Endothelial cell of umbilical vein (primary cell): ENCODE data around the gene RIF1. TPM values are rescaled to one million over a fixed set of nuclear protein-coding genes. Genes with fewer than 3 reads are reported as not detected.
A peak's percentile ranks its signal among the peaks of the same experiment; 100 is the strongest.

Source experiments
- BruUV-seq: library from RNA; stranded (reverse); fragments of 400-500 nt; replicated peaks from 2 replicates; lab custom pipeline; 2021; lab: Mats Ljungman, UMichigan
- CTCF ChIA-PET: fragments of 300-600, 350-600 bp; sonication (Branson Sonifier 250); formaldehyde crosslinking; loops from one replicate; lab custom pipeline; 2021; ENCODE audit warnings: antibody characterized with exemption, inconsistent platforms; lab: Charles Lee
- POLR2A ChIA-PET: fragments of 300-600, 350-600 bp; sonication (Branson Sonifier 250); formaldehyde crosslinking; loops from one replicate; lab custom pipeline; 2021; ENCODE audit warnings: antibody characterized with exemption, inconsistent platforms; lab: Charles Lee
- DNase-seq: peaks from one replicate; pipeline ENCODE4 v3.0.0-alpha.2; 2011; ENCODE audit warnings: low read depth, low spot score
- FAIRE-seq: peaks from 2 replicates; lab custom pipeline; 2011; peaks lifted over from hg19 to GRCh38; lab: Jason Lieb, UNC
- H2AFZ ChIP-seq: 2 replicates; pipeline ENCODE4 v1.6.0; 2012; ENCODE audit warnings: low read depth, low read length, control low read depth, inconsistent platforms
- H3K27ac ChIP-seq: 2 replicates; pipeline ENCODE4 v1.5.1; 2011; ENCODE audit warnings: low read depth, mild to moderate bottlenecking, control low read depth, low read length, moderate library complexity; ENCODE audit not compliant: insufficient read depth
- H3K27me3 ChIP-seq, 2 experiments: 2 replicates each; pipeline versions ENCODE4 v1.6.0 to v1.6.1; 2011; ENCODE audit warnings: low read length in 2 of 2, mixed read lengths in 1 of 2; ENCODE audit not compliant: control insufficient read depth in 2 of 2, insufficient read depth in 2 of 2
- H3K36me3 ChIP-seq, 2 experiments: 2 replicates in 1 of 2; 3 replicates in 1 of 2; pipeline ENCODE4 v1.5.1; 2011; ENCODE audit warnings: low read length in 2 of 2, mild to moderate bottlenecking in 1 of 2, moderate library complexity in 1 of 2; ENCODE audit not compliant: control insufficient read depth in 2 of 2, insufficient read depth in 2 of 2; ENCODE audit errors: extremely low read depth in 1 of 2
- H3K4me1 ChIP-seq: 3 replicates; pipeline ENCODE4 v1.5.1; 2011; ENCODE audit warnings: mild to moderate bottlenecking, low read length; ENCODE audit not compliant: control insufficient read depth, insufficient read depth; ENCODE audit errors: extremely low read depth
- H3K4me2 ChIP-seq: 2 replicates; pipeline ENCODE4 v1.6.1; 2011; ENCODE audit warnings: low read length, control low read depth, mixed read lengths; ENCODE audit not compliant: insufficient read depth
- H3K4me3 ChIP-seq, 3 experiments: fragments of 200-600 bp in 1 of 3; sonication (generic), shearing (Covaris generic) in 1 of 3; replicated peaks in 1 of 3; 2 replicates each; pipeline ENCODE4 v1.5.1; 2011 to 2016; ENCODE audit warnings: control low read depth in 3 of 3, low read length in 3 of 3, mild to moderate bottlenecking in 2 of 3, inconsistent platforms in 1 of 3, low read depth in 1 of 3, moderate library complexity in 1 of 3; ENCODE audit not compliant: insufficient read depth in 1 of 3
- H3K79me2 ChIP-seq: 2 replicates; pipeline ENCODE4 v1.6.0; 2012; ENCODE audit warnings: low read length, inconsistent platforms; ENCODE audit not compliant: control insufficient read depth, insufficient read depth
- H3K9ac ChIP-seq: replicated peaks from 2 replicates; pipeline ENCODE3; 2011; ENCODE audit warnings: low read length, control low read depth; ENCODE audit not compliant: insufficient read depth; ENCODE audit errors: extremely low read depth
- H3K9me1 ChIP-seq: replicated peaks from 3 replicates; pipeline ENCODE4 v1.6.0; 2011; ENCODE audit warnings: mild to moderate bottlenecking, low read length; ENCODE audit not compliant: control insufficient read depth, insufficient read depth; ENCODE audit errors: extremely low read depth
- H3K9me3 ChIP-seq: replicated peaks from 2 replicates; pipeline ENCODE4 v1.5.1; 2012; ENCODE audit warnings: low read length, inconsistent platforms; ENCODE audit not compliant: control insufficient read depth, insufficient read depth
- H4K20me1 ChIP-seq: replicated peaks from 2 replicates; pipeline ENCODE3; 2011; ENCODE audit warnings: mild to moderate bottlenecking, low read length; ENCODE audit not compliant: control insufficient read depth, insufficient read depth; ENCODE audit errors: extremely low read depth
- CTCF ChIP-seq, 2 donors: IDR thresholded peaks; 1 replicate in 1 of 2; 2 replicates in 1 of 2; pipeline ENCODE4 v1.5.1; 2011; ENCODE audit warnings: low read length in 2 of 2, mild to moderate bottlenecking in 2 of 2, moderate library complexity in 2 of 2, control low read depth in 1 of 2, inconsistent platforms in 1 of 2, low read depth in 1 of 2; ENCODE audit not compliant: insufficient read depth in 1 of 2; ENCODE audit errors: extremely low read depth in 1 of 2
- EZH2 ChIP-seq: IDR thresholded peaks from 2 replicates; pipeline ENCODE4 v1.6.1; 2012; ENCODE audit warnings: borderline replicate concordance, low read depth, mild to moderate bottlenecking, moderate library complexity, low read length, inconsistent platforms; ENCODE audit not compliant: severe bottlenecking
- FOS ChIP-seq: IDR thresholded peaks from 2 replicates; pipeline ENCODE4 v1.6.1; 2011; ENCODE audit warnings: mild to moderate bottlenecking, low read length, moderate library complexity, borderline replicate concordance; ENCODE audit not compliant: insufficient read depth
- GATA2 ChIP-seq: IDR thresholded peaks from 2 replicates; pipeline ENCODE4 v1.7.0; 2011; ENCODE audit warnings: low read depth, mild to moderate bottlenecking, moderate library complexity, mixed read lengths, low read length; ENCODE audit not compliant: insufficient read length, insufficient read depth
- JUN ChIP-seq: IDR thresholded peaks from 2 replicates; pipeline ENCODE4 v1.6.1; 2011; ENCODE audit warnings: borderline replicate concordance, low read depth; ENCODE audit not compliant: insufficient read length, insufficient read depth
- MAX ChIP-seq: IDR thresholded peaks from 2 replicates; pipeline ENCODE4 v1.6.1; 2011; ENCODE audit not compliant: insufficient read depth, insufficient read length
- MYC ChIP-seq: IDR thresholded peaks from one replicate; pipeline ENCODE4 v1.6.1; 2011; ENCODE audit warnings: mild to moderate bottlenecking, low read depth, low read length
- POLR2A ChIP-seq: IDR thresholded peaks from 2 replicates; pipeline ENCODE4 v1.6.1; 2012; ENCODE audit warnings: low read depth, mild to moderate bottlenecking, control low read depth, low read length
- POLR2AphosphoS5 ChIP-seq: IDR thresholded peaks from 2 replicates; pipeline ENCODE4 v1.6.1; 2012; ENCODE audit warnings: low read depth, mild to moderate bottlenecking, control low read depth, low read length, moderate library complexity; ENCODE audit not compliant: insufficient read depth
- dilution Hi-C: fragments of 300-500 bp; cut with MboI; formaldehyde crosslinking; loops from one replicate; pipeline ENCODE4 v1.15.0; 2019; ENCODE audit warnings: low sequenced_read_pairs; ENCODE audit not compliant: extremely low pct_ligation_motif_present
- intact Hi-C: fragments of 100-400 bp; cut with micrococcal nuclease; formaldehyde crosslinking; loops from one replicate; pipeline ENCODE4 v1.10.0; 2022
- polyA plus RNA-seq, 4 experiments: library from polyadenylated mRNA; depleted of rRNA in 3 of 4; stranded (reverse) in 3 of 4; unstranded in 1 of 4; fragments of >200 nt; gene quantifications; 2 replicates each; pipeline versions ENCODE4 v1.2.1 to v1.2.3, GENCODE V29; 2011 to 2012; ENCODE audit warnings: missing spikeins in 1 of 4
- total RNA-seq: library from RNA; stranded (reverse); gene quantifications from 2 replicates; pipeline ENCODE4 v1.2.3, GENCODE V29; 2021

The RIF1 gene
- total and polyA plus RNA-seq, 2 donors (not counting 3 experiments of a cell fraction or from before 2014, with no cell fraction given): 5.1 to 55.3 TPM

GRCh38 chr2:151374436-151374835 lies 35.3 kb upstream of the RIF1 start:
- H3K4me2 ChIP-seq: peak overlapping the region; percentile 12
- no peaks in the 10 kb centered on the region for H3K9me3 ChIP-seq
- POLR2A ChIA-PET: no interaction called here
- peak; percentile 24 for FAIRE-seq
- H2AFZ ChIP-seq: peak overlapping the region; percentile 39
- no peaks in the 10 kb centered on the region for H3K79me2 ChIP-seq
- H4K20me1 ChIP-seq: no peaks in the 10 kb centered on the region
- dilution Hi-C loops (no loop called here), intact Hi-C loops (loop anchor here (1.0 kb wide), 1 partner anchor 113 kb away; the partner anchor contains the start of gene RBM43)
- no TSS peak for BruUV-seq
- H3K27ac ChIP-seq: peak overlapping the region; percentile 55
- H3K9ac ChIP-seq: no peak overlapping the region
- peaks cover 10% of the 10 kb centered on the region for H3K4me1 ChIP-seq
- DNase-seq: peak; percentile 66
- H3K9me1 ChIP-seq: no peaks in the 10 kb centered on the region
- CTCF ChIA-PET: no interaction called here
- H3K36me3 ChIP-seq: no peaks in the 10 kb centered on the region
- TF ChIP-seq FOS (peak; percentile 68), POLR2A (no peak), JUN (peak; percentile 20), EZH2 (no peak), MAX (no peak), GATA2 (no peak), MYC (no peak)
- no peak overlapping the region for H3K4me3 ChIP-seq
- H3K27me3 ChIP-seq: no peaks in the 10 kb centered on the region

- dilution Hi-C loops: no loop called here
- FAIRE-seq: no peak
- H4K20me1 ChIP-seq: no peaks in the 10 kb centered on the region
- TF ChIP-seq EZH2 (no peak), POLR2AphosphoS5 (no peak), MAX (no peak), JUN (no peak), FOS (no peak), GATA2 (no peak), CTCF (IDR thresholded peaks at IDR 0.05; ENCODE audit: extremely low read depth in 1 of 2, insufficient read depth in 1 of 2, low read depth in 1 of 2, low read length in 2 of 2) (no peak), MYC (no peak), POLR2A (no peak)
- H3K9me1 ChIP-seq: no peaks in the 10 kb centered on the region
- ChIA-PET CTCF (no interaction called here), POLR2A (no interaction called here)
- no peaks in the 10 kb centered on the region for H3K9me3 ChIP-seq
- no peaks in the 10 kb centered on the region for H3K27me3 ChIP-seq
- no peak overlapping the region for H2AFZ ChIP-seq
- H3K9ac ChIP-seq: no peak overlapping the region
- no peak overlapping the region for H3K27ac ChIP-seq
- no peak for DNase-seq
- no peaks in the 10 kb centered on the region for H3K36me3 ChIP-seq
- H3K4me1 ChIP-seq: peaks cover 5% of the 10 kb centered on the region
- no peaks in the 10 kb centered on the region for H3K79me2 ChIP-seq
- H3K4me3 ChIP-seq: no peak overlapping the region
- BruUV-seq: no TSS peak
- intact Hi-C loops: no loop called here
- no peak overlapping the region for H3K4me2 ChIP-seq
Observed at GRCh38 chr2:151379169-151379568, 30.5 kb upstream of the RIF1 start.
